SU-DHL-6 (cell line): ENCODE data around the gene CCDC144A.

Experiments used
- EZH2phosphoT487 ChIP-seq: fragments of 200-600 bp; sonication (generic), shearing (Covaris generic); conservative IDR thresholded peaks from 2 replicates; pipeline ENCODE4 v1.6.1; 2018; ENCODE audit warnings: mild to moderate bottlenecking, antibody characterized with exemption, low read length, moderate library complexity, mixed read lengths
- TF ChIP-seq, protein P1 (sequence below): fragments of 200-600 bp; sonication (generic); IDR thresholded peaks from one replicate; pipeline ENCODE4 v1.5.1; 2017; ENCODE audit warnings: antibody characterized with exemption, mild to moderate bottlenecking, low read length, moderate library complexity; ENCODE audit not compliant: insufficient read depth, poor library complexity, severe bottlenecking

GRCh38 chr17:16818821-16819683, 129.0 kb downstream of the CCDC144A start:
- TF ChIP-seq, protein P1, sequence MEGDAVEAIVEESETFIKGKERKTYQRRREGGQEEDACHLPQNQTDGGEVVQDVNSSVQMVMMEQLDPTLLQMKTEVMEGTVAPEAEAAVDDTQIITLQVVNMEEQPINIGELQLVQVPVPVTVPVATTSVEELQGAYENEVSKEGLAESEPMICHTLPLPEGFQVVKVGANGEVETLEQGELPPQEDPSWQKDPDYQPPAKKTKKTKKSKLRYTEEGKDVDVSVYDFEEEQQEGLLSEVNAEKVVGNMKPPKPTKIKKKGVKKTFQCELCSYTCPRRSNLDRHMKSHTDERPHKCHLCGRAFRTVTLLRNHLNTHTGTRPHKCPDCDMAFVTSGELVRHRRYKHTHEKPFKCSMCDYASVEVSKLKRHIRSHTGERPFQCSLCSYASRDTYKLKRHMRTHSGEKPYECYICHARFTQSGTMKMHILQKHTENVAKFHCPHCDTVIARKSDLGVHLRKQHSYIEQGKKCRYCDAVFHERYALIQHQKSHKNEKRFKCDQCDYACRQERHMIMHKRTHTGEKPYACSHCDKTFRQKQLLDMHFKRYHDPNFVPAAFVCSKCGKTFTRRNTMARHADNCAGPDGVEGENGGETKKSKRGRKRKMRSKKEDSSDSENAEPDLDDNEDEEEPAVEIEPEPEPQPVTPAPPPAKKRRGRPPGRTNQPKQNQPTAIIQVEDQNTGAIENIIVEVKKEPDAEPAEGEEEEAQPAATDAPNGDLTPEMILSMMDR = no peak
- no peak for TF ChIP-seq EZH2phosphoT487
